Naive thymus-derived CD4-positive, alpha-beta T cell (primary cell): ENCODE measurements around the gene COL6A6. TPM values are rescaled to one million over a fixed set of nuclear protein-coding genes. Genes with fewer than 3 reads are reported as not detected.

Source experiments
- polyA plus RNA-seq, 2 donors: library from polyadenylated mRNA; unstranded; fragments of 300-500 nt; fragmentation: Illumina TruSeq; gene quantifications; one replicate each; pipeline ENCODE4 v1.2.3, GENCODE V29; 2021
- total RNA-seq, 6 experiments: library from RNA in 5 of 6; stranded (reverse) in 5 of 6; gene quantifications; 1 replicate in 5 of 6; 2 replicates in 1 of 6; pipeline ENCODE4 v1.2.3 and lab custom pipeline; 2021 to 2026

COL6A6 gene
- total and polyA plus RNA-seq, 7 experiments from 2014 or later: 0.05 TPM; not detected in 6

Other genes with a start within 250 kb of the COL6A6 start
- under 1 TPM in 1 of 5 experiments, not detected in 4; 0.05 TPM for gene COL6A5, start 171.5 kb upstream of the COL6A6 start, total RNA-seq
- not detected for gene COL6A5, start 171.5 kb upstream of the COL6A6 start, polyA plus RNA-seq
- gene PIK3R4, start 229.7 kb downstream of the COL6A6 start, total RNA-seq: 10 to 100 TPM; 15.5 to 33.6 (median 27.3) TPM
- gene PIK3R4, start 229.7 kb downstream of the COL6A6 start, polyA plus RNA-seq: 10 to 100 TPM; 27.5 to 47.5 TPM